GM12878 (cell line): ENCODE measurements around the gene AP3D1.
A peak's percentile ranks its signal among the peaks of the same experiment; 100 is the strongest.

Source experiments
- ATF7 ChIP-seq: fragments of 450-650 bp; IDR thresholded peaks from 2 replicates; pipeline ENCODE4 v1.6.1; 2016; ENCODE audit warnings: low read depth, mild to moderate bottlenecking
- BHLHE40 ChIP-seq, 2 experiments: fragments of 450-650 bp in 1 of 2; IDR thresholded peaks; 2 replicates each; pipeline ENCODE4 v1.6.1; 2011 to 2017; ENCODE audit warnings: low read depth in 2 of 2, borderline replicate concordance in 1 of 2, improper control_type of control experiment in 1 of 2, low read length in 1 of 2, mild to moderate bottlenecking in 1 of 2
- CTCF ChIP-seq, 3 experiments: IDR thresholded peaks in 2 of 3; conservative IDR thresholded peaks in 1 of 3; 2 replicates each; pipeline ENCODE4 v1.5.1; 2011; ENCODE audit warnings: low read depth in 3 of 3, low read length in 3 of 3, mild to moderate bottlenecking in 3 of 3, control low read depth in 2 of 3, moderate library complexity in 2 of 3, inconsistent platforms in 1 of 3, mixed read lengths in 1 of 3; ENCODE audit not compliant: control insufficient read depth in 2 of 3, insufficient read depth in 1 of 3; ENCODE audit errors: extremely low read depth in 1 of 3
- ESRRA ChIP-seq: IDR thresholded peaks from 2 replicates; pipeline ENCODE4 v1.6.1; 2012; ENCODE audit warnings: mild to moderate bottlenecking, low read length, improper control_type of control experiment
- EZH2 ChIP-seq: IDR thresholded peaks from 2 replicates; pipeline ENCODE4 v1.6.1; 2012; ENCODE audit warnings: low read depth, mild to moderate bottlenecking, control low read depth, inconsistent platforms, low read length, borderline replicate concordance; ENCODE audit not compliant: control insufficient read depth
- MYC ChIP-seq: IDR thresholded peaks from 2 replicates; pipeline ENCODE4 v1.6.1; 2011; ENCODE audit warnings: mild to moderate bottlenecking, low read length, moderate library complexity, inconsistent platforms; ENCODE audit not compliant: insufficient read depth, insufficient replicate concordance, insufficient read length, severe bottlenecking
- POLR2A ChIP-seq: IDR thresholded peaks from 2 replicates; pipeline ENCODE4 v1.6.1; 2011; ENCODE audit warnings: low read depth, mild to moderate bottlenecking, low read length
- SUPT20H ChIP-seq: IDR thresholded peaks from 2 replicates; pipeline ENCODE4 v1.6.1; 2011; ENCODE audit warnings: low read depth, mild to moderate bottlenecking, low read length, moderate library complexity, borderline replicate concordance; ENCODE audit not compliant: control insufficient read depth
- ZNF274 ChIP-seq: IDR thresholded peaks from one replicate; pipeline ENCODE4 v1.8.0; 2011; ENCODE audit not compliant: insufficient read length, insufficient read depth
- TF ChIP-seq, protein P1 (sequence below): IDR thresholded peaks from 2 replicates; pipeline ENCODE4 v1.6.1; 2012; ENCODE audit warnings: low read depth, low read length, improper control_type of control experiment
- TF ChIP-seq, protein P2 (sequence below): fragments of 450-650 bp; IDR thresholded peaks from 2 replicates; pipeline ENCODE4 v1.6.1; 2018; ENCODE audit warnings: mild to moderate bottlenecking, low read depth, moderate library complexity; ENCODE audit not compliant: partially characterized antibody
- TF ChIP-seq, protein P3 (sequence below): IDR thresholded peaks from 2 replicates; pipeline ENCODE4 v1.6.1; 2011; ENCODE audit warnings: low read depth, mild to moderate bottlenecking, low read length, moderate library complexity, borderline replicate concordance; ENCODE audit errors: extremely low read depth

GRCh38 chr19:2184422-2184975, 33.1 kb upstream of the AP3D1 start:
- no peak for TF ChIP-seq BHLHE40 (IDR thresholded peaks at IDR 0.05; ENCODE audit: borderline replicate concordance in 1 of 2, low read depth in 2 of 2, low read length in 1 of 2)
- no peak for TF ChIP-seq SUPT20H
- TF ChIP-seq ESRRA = no peak
- TF ChIP-seq, protein P1, sequence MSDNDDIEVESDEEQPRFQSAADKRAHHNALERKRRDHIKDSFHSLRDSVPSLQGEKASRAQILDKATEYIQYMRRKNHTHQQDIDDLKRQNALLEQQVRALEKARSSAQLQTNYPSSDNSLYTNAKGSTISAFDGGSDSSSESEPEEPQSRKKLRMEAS = no peak
- no peak for TF ChIP-seq ZNF274
- TF ChIP-seq CTCF (IDR thresholded peaks at IDR 0.05 in 2 of 3, conservative IDR thresholded peaks at IDR 0.05 in 1 of 3; ENCODE audit: control insufficient read depth in 2 of 3, extremely low read depth in 1 of 3, insufficient read depth in 1 of 3, low read depth in 3 of 3, low read length in 3 of 3) = no peak
- no peak for TF ChIP-seq MYC
- peak; percentile 30; the same call in 1 of the 2 replicates for TF ChIP-seq POLR2A
- TF ChIP-seq ATF7 = no peak
- TF ChIP-seq EZH2 = no peak
- TF ChIP-seq, protein P2, sequence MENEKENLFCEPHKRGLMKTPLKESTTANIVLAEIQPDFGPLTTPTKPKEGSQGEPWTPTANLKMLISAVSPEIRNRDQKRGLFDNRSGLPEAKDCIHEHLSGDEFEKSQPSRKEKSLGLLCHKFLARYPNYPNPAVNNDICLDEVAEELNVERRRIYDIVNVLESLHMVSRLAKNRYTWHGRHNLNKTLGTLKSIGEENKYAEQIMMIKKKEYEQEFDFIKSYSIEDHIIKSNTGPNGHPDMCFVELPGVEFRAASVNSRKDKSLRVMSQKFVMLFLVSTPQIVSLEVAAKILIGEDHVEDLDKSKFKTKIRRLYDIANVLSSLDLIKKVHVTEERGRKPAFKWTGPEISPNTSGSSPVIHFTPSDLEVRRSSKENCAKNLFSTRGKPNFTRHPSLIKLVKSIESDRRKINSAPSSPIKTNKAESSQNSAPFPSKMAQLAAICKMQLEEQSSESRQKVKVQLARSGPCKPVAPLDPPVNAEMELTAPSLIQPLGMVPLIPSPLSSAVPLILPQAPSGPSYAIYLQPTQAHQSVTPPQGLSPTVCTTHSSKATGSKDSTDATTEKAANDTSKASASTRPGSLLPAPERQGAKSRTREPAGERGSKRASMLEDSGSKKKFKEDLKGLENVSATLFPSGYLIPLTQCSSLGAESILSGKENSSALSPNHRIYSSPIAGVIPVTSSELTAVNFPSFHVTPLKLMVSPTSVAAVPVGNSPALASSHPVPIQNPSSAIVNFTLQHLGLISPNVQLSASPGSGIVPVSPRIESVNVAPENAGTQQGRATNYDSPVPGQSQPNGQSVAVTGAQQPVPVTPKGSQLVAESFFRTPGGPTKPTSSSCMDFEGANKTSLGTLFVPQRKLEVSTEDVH = no peak
- TF ChIP-seq, protein P3, sequence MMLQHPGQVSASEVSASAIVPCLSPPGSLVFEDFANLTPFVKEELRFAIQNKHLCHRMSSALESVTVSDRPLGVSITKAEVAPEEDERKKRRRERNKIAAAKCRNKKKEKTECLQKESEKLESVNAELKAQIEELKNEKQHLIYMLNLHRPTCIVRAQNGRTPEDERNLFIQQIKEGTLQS = no peak
